Fibroblast of lung (primary cell): Measurements from ENCODE around the gene ZNF277. TPM values are rescaled to one million over a fixed set of nuclear protein-coding genes. Genes with fewer than 3 reads are reported as not detected.

ENCODE experiments used
- DNase-seq, 2 donors: peaks; one replicate each; pipeline versions ENCODE4 v3.0.0 to v3.0.0-alpha.2; 2010; ENCODE audit warnings: low read depth in 2 of 2
- H2AFZ ChIP-seq: 2 replicates; pipeline ENCODE4 v1.5.1; 2012; ENCODE audit warnings: low read length, control low read depth, inconsistent platforms
- H3K27ac ChIP-seq: 2 replicates; pipeline ENCODE4 v1.5.1; 2011; ENCODE audit warnings: low read length, control low read depth; ENCODE audit not compliant: insufficient read depth
- H3K27me3 ChIP-seq: 2 replicates; pipeline ENCODE4 v1.5.1; 2011; ENCODE audit warnings: mild to moderate bottlenecking, low read length; ENCODE audit not compliant: control insufficient read depth, insufficient read depth
- H3K36me3 ChIP-seq: 2 replicates; pipeline ENCODE4 v1.5.1; 2011; ENCODE audit warnings: low read length; ENCODE audit not compliant: control insufficient read depth, insufficient read depth
- H3K4me1 ChIP-seq: 2 replicates; pipeline ENCODE4 v1.5.1; 2011; ENCODE audit warnings: low read length; ENCODE audit not compliant: control insufficient read depth, insufficient read depth; ENCODE audit errors: extremely low read depth
- H3K4me2 ChIP-seq: 2 replicates; pipeline ENCODE4 v1.5.1; 2011; ENCODE audit warnings: low read length, control low read depth; ENCODE audit not compliant: insufficient read depth; ENCODE audit errors: extremely low read depth
- H3K4me3 ChIP-seq, 4 experiments: fragments of 200-600 bp in 1 of 4; sonication (generic) in 1 of 4; replicated peaks in 1 of 4; 2 replicates each; pipeline ENCODE4 v1.5.1; 2011 to 2016; ENCODE audit warnings: low read length in 4 of 4, low read depth in 3 of 4, mild to moderate bottlenecking in 3 of 4, control low read depth in 2 of 4, inconsistent platforms in 1 of 4, mixed read lengths in 1 of 4; ENCODE audit not compliant: insufficient read depth in 1 of 4; ENCODE audit errors: control extremely low read depth in 1 of 4
- H3K79me2 ChIP-seq: 2 replicates; pipeline ENCODE4 v1.5.1; 2012; ENCODE audit warnings: mild to moderate bottlenecking, low read length, inconsistent platforms; ENCODE audit not compliant: control insufficient read depth, insufficient read depth
- H3K9ac ChIP-seq: 2 replicates; pipeline ENCODE4 v1.5.1; 2011; ENCODE audit warnings: mild to moderate bottlenecking, low read length, control low read depth; ENCODE audit not compliant: insufficient read depth
- H3K9me3 ChIP-seq: 2 replicates; pipeline ENCODE4 v1.5.1; 2012; ENCODE audit warnings: low read depth, low read length; ENCODE audit not compliant: control insufficient read depth, insufficient read depth
- H4K20me1 ChIP-seq: 2 replicates; pipeline ENCODE4 v1.5.1; 2011; ENCODE audit warnings: low read length; ENCODE audit not compliant: control insufficient read depth, insufficient read depth; ENCODE audit errors: extremely low read depth
- CTCF ChIP-seq, 2 donors: IDR thresholded peaks in 1 of 2; conservative IDR thresholded peaks in 1 of 2; 1 replicate in 1 of 2; 2 replicates in 1 of 2; pipeline ENCODE4 v1.5.1; 2011 to 2012; ENCODE audit warnings: low read length in 2 of 2, control low read depth in 1 of 2, inconsistent platforms in 1 of 2, low read depth in 1 of 2, mild to moderate bottlenecking in 1 of 2
- EZH2 ChIP-seq: IDR thresholded peaks from 2 replicates; pipeline ENCODE4 v1.5.1; 2012; ENCODE audit warnings: low read length, control low read depth, mild to moderate bottlenecking; ENCODE audit errors: missing control alignments
- polyA plus RNA-seq, 2 donors: library from polyadenylated mRNA; depleted of rRNA in 1 of 2; stranded (reverse) in 1 of 2; unstranded in 1 of 2; fragments of >200 nt; gene quantifications; 2 replicates each; pipeline ENCODE4 v1.2.1, GENCODE V29; 2011 to 2012; ENCODE audit warnings: missing spikeins in 1 of 2
- total RNA-seq: library from RNA; depleted of rRNA; stranded (reverse); fragments of >200 nt; gene quantifications from 2 replicates; pipeline ENCODE4 v1.2.1, GENCODE V29; 2014

The ZNF277 gene
- total and polyA plus RNA-seq, 2 donors (not counting 1 experiment from before 2014, with no cell fraction given) = 23.1 to 66.6 TPM

DNA sequence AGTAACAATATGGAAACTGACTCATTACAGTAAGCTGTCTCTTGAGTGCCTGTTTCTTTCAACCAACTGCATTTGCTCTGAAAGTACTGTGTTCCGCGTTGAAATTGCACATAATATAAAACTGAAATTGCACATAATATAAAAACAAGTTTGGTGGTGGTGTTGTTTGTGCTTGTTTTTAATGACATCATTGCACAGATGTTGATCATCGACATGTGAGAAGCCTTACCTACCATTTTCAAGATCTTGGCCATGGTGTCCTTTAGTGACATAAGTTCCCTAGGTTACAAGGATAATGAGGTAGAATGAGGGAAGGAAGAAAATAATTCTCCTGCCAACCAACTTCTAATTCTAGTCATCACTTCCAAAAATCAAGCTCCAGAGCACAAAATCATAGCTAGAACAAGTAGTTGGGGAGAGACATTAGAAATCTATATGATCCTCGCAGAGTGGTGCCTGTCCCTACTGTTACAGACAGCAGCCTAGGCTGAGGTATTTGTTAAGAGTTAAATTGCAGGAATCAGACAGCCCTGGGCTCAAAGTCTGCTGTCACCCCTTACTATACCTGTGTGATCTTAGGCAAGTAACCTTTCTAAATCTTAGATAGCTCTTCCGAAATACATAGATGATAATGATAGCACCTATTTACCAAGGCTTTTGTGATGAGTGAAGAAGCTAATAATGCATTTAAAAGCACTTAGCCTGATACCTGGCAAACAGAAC lies 29.6 kb upstream of the ZNF277 start:
- Histone ChIP-seq H3K4me1 (no peaks in the 10 kb centered on the region), H3K79me2 (peaks cover 2% of the 10 kb centered on the region), H2AFZ (no peak overlapping the region), H4K20me1 (no peaks in the 10 kb centered on the region), H3K27me3 (no peaks in the 10 kb centered on the region), H3K9me3 (no peaks in the 10 kb centered on the region), H3K9ac (no peak overlapping the region), H3K27ac (no peak overlapping the region), H3K4me3 (no peak overlapping the region), H3K4me2 (no peak overlapping the region), H3K36me3 (no peaks in the 10 kb centered on the region)
- no peak for TF ChIP-seq EZH2
- no peak for TF ChIP-seq CTCF (conservative IDR thresholded peaks at IDR 0.05 in 1 of 2, IDR thresholded peaks at IDR 0.05 in 1 of 2; ENCODE audit: low read depth in 1 of 2, low read length in 2 of 2)
- DNase-seq = no peak

DNA sequence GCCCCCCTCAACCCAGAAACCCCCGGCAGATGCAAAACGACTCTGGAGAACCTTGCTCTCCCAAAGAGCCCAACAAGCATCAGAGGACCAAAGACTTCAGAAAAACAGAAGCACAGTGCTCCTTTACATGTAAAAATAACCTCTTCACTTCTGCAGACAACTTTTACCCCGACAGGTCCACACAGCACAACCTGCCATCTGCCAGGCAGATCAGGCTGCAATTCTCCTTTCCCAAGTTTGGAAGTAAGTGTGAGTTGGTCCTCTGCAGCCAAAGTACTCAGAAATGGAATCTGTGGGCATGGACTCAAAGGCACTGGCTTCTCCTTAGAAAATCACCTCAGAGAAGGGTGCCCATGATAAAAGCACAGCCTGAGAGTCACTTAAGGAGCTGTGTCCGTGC lies 26.3 kb upstream of the ZNF277 start:
- Histone ChIP-seq H3K9me3 (no peaks in the 10 kb centered on the region), H3K27me3 (no peaks in the 10 kb centered on the region), H3K36me3 (no peaks in the 10 kb centered on the region), H3K79me2 (peaks cover 8% of the 10 kb centered on the region), H3K4me1 (no peaks in the 10 kb centered on the region), H3K27ac (no peak overlapping the region), H3K9ac (no peak overlapping the region), H2AFZ (no peak overlapping the region), H3K4me3 (no peak overlapping the region), H3K4me2 (no peak overlapping the region), H4K20me1 (no peaks in the 10 kb centered on the region)
- DNase-seq = no peak
- no peak for TF ChIP-seq CTCF (conservative IDR thresholded peaks at IDR 0.05 in 1 of 2, IDR thresholded peaks at IDR 0.05 in 1 of 2; ENCODE audit: low read depth in 1 of 2, low read length in 2 of 2)
- no peak for TF ChIP-seq EZH2

DNA sequence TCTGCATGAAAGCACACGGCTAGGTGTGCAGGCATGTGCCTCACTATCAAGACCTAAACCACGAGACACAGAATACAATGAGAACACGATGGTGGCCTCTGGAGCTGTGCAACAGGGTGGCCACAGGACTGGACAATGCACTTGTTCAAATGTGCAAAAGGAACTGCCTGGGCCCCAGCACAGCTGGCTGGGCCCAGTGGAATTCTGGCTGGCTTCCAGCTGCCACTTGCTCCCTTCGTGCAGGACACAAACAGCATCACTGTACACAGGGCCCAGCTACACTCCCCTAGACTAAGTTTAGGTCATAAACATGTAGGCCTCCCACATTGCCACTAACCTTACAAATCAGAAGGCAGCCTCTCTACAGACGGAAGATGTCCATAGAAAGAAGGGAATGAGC lies 23.7 kb upstream of the ZNF277 start:
- Histone ChIP-seq H3K27ac (no peak overlapping the region), H3K9me3 (no peaks in the 10 kb centered on the region), H3K4me1 (no peaks in the 10 kb centered on the region), H2AFZ (no peak overlapping the region), H3K36me3 (no peaks in the 10 kb centered on the region), H3K9ac (no peak overlapping the region), H4K20me1 (no peaks in the 10 kb centered on the region), H3K4me2 (no peak overlapping the region), H3K27me3 (no peaks in the 10 kb centered on the region), H3K79me2 (peaks cover 10% of the 10 kb centered on the region), H3K4me3 (no peak overlapping the region)
- no peak for DNase-seq
- TF ChIP-seq CTCF (conservative IDR thresholded peaks at IDR 0.05 in 1 of 2, IDR thresholded peaks at IDR 0.05 in 1 of 2; ENCODE audit: low read depth in 1 of 2, low read length in 2 of 2) (no peak), EZH2 (no peak)
